Activated gamma-delta T cell (primary cell): ENCODE results near the gene CAMK1D.

Experiments used
- DNase-seq: peaks from one replicate; lab custom pipeline; 2025; lab: John Stamatoyannopoulos, UW

The CAMK1D gene

DNA sequence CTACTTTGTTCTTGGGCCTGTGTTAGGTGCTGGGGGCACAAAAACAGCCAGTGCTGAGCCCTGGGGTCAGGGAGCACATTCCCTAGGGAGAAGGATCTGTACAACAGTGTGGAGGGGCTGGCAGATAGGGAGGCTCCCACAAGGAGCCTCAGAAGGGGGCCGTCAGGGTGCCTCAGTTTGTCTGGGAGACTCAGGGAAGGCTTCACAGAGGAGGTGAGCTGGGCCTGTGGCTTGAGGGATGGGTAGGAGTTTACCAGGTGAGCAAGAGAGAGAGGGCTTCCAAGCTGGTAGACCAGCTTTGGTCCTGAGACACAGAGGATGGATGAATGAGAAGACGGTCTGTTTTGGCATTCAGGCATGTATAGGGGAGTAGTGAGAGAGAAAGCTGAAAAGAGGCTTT, 52.1 kb downstream of the CAMK1D start:
- no peak for DNase-seq

DNA sequence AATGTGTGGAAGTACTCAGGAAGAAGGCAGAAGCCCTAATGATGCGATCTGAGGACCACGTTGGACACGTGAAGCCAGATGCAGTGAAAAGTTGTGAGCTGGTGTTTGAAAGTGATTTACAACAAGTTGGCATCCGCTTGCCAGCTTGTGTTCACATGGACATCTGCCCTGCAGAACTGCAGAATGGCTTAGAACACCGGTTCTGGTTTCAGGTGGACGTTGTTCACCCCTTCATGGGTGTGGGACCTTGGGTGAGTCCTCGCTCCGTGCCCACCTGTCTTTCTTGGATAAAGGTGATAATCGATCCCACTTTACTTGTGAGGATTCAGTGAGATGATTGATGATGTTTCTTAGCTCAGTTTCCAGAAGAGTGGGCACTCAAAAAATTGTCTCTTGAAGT, 53.8 kb downstream of the CAMK1D start:
- DNase-seq, result no peak

DNA sequence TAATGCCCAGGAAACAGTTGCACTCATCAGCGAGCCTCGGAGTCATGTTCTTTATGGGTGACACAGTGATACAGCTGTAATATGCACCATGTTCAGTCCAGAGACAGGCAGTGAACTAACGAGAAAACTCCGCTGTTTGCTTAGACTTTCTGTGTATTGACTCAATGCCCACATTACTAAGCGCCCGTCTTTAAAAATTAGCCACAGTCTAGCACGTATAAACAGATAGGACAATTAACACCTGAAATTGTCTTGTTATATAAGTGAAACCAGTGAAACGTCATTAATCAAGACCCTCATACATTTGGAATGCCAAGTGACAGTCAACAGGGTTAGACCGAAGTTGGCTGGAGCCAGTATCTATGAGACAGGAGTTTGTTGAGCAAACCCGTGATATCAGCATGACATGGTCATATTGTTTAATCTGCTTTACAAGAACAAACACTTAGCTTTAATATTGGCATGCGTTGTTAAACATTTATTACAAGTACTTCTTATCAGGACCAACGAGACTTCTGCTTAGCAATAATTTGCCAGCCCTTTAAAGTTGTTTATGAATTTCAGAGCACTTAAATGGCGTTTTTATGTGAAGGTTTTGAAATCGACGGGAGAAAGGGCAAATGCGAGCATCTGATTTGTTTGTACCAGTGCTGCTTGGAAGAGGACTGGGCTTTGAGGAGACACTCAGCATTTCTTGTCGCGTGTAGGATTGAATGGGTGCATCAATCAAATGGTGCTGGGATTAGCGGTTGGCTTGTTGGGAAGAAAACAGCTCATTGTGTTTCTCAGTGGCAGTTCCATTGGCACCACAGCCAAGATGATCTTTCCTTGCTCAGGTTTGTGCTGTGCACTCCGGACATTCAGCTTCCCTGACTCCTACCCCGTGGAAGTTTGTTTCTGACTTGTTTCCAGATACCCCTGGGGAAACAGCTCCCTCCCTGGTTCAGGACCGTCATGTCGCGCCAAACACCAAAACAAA, 56.3 kb downstream of the CAMK1D start:
- DNase-seq, result no peak

DNA sequence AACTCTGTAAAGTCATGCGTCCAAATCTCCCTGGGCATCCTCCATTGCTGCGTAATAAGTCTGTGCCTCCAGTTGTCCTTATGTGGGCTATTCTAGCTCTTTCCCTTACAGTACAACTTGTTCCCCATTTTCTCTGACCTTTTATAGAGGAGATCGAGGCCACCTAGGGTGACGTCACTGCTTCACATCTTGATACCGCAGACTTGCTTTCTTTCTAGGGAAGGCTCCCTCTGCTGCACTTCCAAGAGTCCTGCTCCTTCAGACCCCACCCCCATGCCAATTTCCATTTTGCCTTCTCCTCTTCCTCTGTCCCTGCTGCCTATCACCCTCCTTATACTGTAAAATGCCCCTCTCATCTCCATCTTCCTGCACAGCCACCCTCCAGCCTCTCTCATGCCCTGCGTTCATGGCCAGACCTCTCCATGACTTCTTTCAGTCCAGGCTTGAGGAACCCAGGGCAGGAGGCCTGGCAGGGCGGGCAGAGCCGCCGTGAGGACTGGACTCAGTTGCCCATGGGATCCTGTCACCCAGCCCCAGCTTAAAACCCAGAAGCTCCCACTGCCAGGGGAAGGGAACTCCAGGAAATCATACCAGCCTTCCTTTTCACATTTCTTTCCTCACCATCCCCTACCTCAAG, 57.5 kb downstream of the CAMK1D start:
- DNase-seq, result no peak

DNA sequence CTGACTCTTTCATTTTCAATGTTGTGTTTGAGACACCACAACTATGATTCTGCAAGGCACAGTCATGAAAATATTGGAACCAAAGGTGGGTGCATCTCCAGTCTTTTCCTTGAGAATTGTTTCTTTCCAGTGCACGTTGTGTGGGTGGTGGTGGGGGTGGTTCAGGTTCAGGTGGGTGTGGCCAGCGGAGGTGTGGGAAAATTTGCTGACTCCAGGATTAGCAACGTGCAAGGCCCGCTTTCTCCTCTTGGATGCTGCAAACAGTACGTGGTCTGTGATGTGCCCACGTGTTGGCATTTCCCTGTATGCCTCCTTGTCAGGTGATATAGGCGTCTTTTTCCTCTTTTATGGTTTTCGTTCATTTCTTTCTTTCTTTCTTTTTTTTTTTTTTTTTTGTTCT, 59.1 kb downstream of the CAMK1D start:
- DNase-seq, result no peak

DNA sequence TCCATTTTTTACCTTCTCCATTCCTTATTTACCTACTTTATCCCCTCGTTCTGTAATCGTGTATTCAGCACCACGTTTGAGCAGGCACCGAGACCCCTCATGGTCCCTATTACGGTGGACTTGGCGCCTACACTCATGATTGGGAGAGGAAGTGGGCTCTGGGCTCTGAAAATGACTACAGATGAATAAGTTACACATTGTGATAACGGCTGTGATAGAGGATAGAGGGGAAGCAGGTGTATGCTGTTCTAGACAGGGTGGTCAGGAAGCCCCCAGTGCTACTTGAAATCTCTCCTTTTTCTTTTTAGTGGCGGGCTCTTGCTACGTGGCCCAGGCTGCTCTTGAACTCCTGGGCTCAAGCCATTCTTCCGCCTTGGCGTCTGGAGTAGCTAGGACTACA, 59.8 kb downstream of the CAMK1D start:
- no peak for DNase-seq

DNA sequence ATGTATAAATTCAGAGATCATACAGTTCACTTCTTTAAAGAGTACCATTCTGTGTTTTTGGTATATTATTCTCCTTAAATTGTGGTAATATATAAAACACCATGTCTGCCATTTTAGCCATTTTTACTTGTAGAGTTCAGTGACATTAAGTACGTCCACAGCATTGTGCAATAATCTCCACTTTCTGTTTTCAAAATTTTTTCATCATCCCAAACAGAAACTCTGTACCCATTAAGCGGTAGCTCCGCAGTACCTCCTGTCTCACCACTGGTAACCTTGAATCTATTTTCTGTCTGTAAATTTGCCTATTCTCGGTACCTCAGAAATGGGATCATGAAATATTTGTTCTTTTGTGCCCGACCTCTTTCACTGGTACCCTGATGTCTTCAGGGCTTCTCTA, 60.3 kb downstream of the CAMK1D start:
- no peak for DNase-seq

DNA sequence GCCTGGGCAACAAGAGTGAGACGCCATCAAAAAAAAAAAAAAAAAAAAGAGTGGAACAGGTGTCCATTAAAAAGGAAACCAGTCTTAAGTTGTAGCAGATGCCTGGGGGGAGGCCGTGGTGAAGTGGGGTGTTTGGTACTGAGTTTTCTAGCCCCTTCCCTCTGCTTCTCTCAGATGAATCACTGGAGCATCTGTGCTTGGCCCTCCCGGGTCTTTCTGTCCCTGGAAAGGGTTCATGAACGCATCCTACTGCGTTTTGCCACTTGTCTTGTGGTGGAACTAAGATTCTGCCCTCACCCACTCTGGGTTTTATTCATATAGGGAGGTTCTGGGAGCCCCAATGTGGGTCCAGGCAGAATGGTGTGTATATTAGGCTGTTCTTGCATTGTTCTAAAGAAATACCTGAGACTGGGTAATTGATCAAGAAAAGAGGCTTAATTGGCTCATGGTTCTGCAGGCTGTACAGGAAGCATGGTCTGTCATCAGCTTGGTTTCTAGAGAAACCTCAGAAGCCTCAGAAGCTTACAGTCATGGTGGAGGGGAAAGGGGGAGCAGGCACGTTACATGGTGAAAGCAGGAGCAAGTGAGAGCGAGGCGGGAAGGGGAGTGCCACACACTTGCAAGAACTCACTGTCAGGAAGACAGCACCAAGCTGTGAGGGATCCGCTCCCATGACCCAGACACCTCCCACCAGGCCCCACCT, 63.5 kb downstream of the CAMK1D start:
- no peak for DNase-seq

DNA sequence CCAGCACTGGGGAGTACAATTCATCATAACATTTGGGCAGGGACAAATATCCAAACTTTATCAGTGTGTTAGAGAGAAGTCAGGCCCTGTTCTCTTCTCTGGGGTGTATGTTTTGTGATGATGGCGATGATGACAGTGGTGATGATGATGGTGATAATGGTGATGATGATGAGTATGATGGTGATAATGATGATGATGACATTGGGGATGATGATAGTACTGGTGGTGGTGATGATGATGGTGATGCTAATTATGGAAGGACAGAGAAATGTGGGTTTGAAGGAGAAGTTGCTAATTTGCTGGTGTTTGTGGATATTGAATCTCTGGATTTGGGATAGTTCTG, 64.0 kb downstream of the CAMK1D start:
- no peak for DNase-seq

DNA sequence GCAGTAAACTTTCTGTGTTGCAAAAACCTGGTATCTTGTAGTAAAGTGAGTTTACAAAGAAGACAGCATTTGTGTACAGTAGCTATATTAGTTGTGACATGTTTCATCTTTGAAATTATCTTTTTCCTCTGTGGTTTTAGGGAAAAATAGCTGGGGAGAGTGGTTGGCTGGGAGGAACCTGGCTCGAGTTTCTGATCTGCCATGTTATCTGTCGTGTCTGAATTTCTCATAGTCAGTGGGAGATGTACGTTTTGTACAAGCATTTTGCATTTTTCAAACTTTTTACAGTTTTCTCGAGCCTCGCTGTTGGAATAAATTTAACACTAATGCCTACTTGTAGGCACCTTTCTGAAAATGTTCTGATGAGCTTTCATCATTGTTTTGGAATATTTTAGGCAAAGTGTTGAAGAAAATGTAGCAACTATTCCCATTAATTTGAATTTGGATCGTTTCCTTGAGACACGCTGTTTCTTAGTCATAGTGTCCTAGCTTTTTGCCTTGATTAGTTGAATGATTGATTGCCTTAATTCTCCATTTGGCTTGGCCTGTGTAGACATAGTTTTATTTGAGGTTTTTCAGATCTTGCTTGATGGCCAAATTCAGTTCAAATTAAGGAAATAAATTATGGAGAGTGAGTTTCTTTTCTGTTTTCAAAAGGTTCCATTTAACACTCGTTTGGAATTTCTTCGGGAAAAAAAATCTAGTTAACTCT, 65.1 kb downstream of the CAMK1D start:
- no peak for DNase-seq

DNA sequence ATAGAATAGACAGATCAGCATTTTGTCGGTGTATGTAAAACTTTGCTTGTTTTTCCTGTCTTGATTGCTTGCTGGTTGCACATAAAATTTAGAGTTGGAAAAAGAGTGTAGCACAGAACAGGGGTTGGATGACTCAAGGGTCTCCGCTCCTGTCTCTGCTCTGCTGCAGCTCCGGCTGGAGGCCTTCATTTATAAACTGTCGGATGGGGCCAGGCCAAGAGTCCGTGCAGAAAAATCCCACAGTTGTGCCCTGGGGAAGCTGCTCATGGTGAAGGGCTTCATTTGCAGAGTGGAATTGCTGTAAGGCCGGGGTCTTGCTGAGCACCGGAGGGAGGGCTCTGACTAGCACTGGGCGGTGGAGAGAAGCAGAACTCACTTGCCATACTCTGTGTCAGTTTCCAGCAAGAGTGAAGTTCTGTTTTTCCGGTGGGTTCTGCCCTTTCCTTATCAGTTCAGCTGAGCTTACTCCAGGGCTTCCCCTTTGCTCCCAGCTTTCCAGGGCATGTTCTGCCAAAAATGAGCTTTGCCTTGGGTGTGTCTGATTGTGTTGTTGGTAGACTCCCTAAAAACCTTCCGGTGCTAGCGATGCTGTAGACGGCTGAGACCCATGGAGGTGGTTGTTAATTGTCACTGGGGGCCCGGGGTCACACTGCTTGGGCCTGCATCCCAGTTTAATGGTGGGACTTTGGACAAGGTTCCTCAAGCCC, 67.2 kb downstream of the CAMK1D start:
- DNase-seq, result no peak

DNA sequence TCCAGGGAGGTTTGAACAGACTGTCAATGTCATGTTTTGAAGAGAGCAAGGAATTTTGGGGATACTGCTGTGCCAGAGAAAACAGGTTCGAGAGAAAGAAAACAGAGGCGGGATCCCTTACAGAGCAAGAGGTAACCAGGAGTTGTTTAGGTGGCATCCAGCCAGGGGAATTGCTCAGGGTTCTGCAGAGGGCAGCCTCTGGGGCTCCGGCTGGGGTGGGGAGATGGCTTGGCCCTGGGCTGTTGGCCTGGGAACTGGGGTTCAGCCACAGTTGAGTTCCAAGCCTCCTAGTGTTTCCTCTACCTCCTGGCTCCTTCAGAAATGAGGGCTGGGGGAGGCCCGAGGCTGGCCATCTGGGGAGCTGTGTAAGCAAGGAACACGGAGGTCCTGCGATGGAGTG, 68.0 kb downstream of the CAMK1D start:
- DNase-seq, result no peak

DNA sequence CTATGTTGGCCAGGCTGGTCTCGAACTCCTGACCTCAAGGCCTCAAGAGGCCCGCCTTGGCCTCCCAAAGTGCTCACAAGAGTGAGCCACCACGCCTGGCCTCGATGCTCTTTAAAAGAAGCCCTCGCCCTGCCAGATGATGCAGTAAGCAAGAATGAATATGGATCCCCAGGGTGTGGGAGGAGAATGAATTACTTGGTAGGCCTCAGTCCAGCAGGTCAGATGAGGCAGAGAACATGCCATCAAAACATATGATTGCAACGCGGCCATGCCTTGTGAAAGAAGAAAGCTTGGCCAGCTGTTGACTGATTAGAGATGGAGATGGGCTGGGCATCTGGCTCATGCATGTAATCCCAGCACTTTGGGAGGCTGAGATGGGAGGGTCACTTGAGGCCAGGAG, 68.7 kb downstream of the CAMK1D start:
- no peak for DNase-seq

DNA sequence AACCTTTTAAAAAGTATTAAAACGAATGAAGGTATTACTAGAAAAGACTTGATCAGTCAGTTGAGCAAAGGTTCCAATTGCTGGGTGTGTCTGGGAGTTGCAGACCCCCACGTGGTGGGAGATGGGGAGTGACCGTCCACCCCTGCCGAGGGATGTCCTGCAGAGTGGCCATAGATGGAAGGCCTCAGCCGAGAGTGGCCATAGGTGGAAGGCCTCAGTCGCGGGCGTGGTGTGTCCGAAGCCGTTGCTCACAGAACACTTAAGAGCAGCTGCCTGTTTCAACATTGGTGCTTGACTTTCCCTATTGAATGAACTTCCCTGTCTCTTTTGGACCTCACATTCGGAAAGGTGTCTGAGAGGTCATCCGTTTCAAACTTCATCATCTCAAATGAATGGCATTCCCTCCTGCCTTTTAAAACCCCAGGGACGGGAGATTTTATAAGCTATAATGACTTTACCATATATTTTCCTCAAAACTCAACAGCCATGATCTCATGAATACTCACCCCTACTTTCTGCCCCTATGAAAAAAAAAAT, 69.4 kb downstream of the CAMK1D start:
- DNase-seq, result no peak

DNA sequence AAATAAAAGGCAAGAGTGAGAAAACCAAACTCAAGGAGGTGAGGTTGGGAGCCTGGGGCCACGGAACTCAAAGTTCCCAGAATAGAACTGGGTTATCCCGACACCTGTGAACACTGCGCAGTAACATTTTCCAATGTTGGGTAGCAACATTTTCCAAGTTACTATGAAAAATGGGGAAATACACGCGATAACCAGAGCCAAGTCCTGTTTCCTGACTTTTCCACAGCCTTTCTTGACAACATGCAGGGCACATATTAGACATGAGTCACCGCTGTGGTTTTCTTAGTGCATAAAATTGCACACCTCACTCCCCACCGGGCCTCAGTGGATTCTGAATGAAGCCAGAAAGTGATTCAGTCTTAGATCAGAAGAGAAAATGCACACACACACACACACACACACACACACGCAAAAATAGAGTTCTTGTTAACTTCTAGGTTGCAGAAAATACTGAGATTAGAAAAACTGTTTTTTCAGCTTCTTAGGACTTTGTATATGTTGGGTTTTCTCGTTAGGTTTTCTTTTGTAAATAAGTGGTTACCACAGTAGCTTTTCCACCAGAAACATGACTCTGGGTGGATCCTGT, 70.0 kb downstream of the CAMK1D start:
- no peak for DNase-seq

DNA sequence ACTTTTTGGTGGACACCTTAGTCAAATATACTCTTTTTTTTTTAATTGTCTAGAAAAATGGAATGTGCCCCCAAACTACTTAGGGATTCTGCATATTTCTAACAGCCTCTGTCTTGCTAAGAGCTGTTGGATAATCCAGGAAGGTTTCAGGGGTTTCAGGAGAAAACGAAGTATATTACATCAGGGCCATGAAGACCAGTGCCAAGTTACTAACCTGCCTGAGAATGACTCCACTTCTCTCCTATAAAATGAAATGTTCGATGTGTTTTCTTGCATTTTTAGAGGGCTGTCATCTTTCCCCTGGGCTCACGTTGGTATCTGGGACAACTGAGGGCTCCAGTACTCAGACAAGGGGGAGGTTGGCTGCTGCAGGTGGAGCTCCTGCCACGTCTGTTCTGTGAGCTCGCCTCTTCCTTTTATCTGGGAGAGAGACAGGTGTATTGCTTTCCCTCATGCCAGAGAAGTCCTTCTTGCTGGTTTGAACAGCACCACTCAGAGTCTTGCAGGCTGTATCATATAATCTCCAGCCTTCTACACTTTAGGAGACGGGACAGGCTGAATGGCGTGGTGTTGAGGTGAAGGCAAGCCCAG, 71.3 kb downstream of the CAMK1D start:
- DNase-seq, result no peak

DNA sequence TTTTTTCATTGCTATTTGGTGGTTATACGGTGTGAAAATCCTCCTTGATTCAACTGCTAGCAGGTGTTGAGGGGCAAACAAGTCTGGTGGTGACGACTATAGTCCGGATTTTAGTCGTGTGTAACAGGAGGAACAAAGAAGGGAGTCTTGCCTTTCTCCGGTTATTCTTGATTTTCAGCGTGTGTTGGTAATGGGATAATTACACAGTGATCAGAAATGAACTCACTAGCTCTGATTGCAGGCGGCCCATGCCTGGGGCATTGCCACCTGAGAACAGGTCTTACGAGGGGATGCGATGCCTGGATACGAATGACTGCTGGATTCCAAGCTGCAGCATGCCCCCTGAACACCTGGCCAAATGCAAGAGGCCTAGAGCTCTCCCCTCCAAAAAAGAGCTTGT, 72.8 kb downstream of the CAMK1D start:
- no peak for DNase-seq

DNA sequence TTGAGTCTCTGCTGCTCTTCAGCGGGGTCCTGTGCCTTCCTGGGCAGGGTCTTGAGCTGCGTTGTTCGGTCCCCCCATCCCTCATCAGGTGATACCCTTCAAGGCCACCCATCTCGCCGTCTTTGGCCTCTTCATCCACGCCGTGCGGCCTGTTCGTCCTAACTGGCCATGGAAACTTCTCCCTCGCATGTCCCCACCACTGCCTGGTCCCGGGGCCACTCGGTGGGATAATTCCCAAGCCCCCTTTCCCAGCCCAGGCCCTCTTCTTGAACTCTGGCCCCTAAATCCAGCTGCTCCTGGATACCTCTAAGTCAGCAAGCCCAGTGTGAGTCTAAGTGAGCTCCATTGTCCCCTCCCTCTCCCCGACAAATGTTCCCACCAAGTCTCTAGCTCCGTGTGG, 74.5 kb downstream of the CAMK1D start:
- DNase-seq, result no peak

DNA sequence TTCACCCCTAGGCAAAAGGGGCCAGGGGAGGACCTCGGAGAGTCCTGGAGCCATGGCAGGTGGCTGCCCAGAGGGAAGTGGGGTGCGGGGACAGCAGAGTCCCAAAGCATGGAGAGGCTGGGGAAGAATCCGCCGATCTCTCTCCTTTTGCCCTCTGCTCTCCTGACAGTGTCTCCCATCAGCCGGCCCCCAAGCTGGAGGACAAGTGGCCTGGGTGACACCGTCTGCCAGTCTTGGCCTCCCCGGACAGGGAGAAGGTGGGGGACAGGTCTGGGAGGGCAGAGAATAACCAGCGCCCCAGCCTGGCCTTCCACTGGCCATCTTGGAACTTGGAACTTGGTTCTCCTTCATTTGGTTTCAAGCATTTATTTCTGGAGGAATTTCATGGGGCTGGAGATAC, 77.9 kb downstream of the CAMK1D start:
- no peak for DNase-seq

DNA sequence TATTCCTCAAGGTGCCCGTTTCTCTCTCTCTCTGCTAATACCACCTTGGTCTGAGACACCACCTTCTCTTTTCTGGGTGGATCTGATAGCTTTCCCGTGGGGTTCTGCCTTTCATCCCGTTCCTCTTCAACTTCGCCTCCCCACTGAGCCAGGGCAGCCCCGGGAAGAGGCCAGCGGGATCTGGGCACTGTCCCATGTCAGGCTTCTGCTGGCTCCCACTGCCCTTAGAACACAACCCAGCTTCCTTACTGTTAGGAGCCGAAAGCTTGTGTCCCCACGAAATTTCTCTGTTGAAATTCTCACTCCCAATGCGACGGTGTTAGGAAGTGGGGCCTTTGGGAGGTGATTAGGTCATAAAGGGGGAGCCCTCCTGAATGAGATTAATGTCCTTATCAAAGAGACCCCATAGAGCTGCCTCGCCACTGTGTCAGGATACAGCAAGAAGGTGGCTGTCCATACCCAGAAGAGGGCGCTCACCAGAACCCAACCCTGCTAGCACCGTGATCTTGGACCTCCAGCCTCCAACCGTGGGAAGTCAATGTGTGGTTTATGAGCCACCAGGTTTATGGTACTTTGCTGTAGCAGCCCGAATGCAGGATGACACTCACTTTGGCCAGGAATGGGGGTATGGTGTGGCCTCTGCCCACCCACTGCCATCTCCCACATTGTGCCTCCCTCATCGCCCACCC, 79.2 kb downstream of the CAMK1D start:
- no peak for DNase-seq
